AG09309 (cell line): ENCODE results near the gene ELL.

ENCODE experiments used
- DNase-seq: peaks from one replicate; pipeline ENCODE4 v3.0.0-alpha.2; 2010; ENCODE audit warnings: low read depth
- H3K4me3 ChIP-seq: 2 replicates; pipeline ENCODE4 v1.5.1; 2011; ENCODE audit warnings: mild to moderate bottlenecking, low read depth, low read length, moderate library complexity; ENCODE audit not compliant: control insufficient read depth
- TF ChIP-seq, protein P1 (sequence below): IDR thresholded peaks from 2 replicates; pipeline ENCODE4 v1.5.1; 2011; ENCODE audit warnings: mild to moderate bottlenecking, low read depth, low read length, inconsistent platforms; ENCODE audit not compliant: insufficient read depth, control insufficient read depth; ENCODE audit errors: missing control alignments

Gene ELL

DNA sequence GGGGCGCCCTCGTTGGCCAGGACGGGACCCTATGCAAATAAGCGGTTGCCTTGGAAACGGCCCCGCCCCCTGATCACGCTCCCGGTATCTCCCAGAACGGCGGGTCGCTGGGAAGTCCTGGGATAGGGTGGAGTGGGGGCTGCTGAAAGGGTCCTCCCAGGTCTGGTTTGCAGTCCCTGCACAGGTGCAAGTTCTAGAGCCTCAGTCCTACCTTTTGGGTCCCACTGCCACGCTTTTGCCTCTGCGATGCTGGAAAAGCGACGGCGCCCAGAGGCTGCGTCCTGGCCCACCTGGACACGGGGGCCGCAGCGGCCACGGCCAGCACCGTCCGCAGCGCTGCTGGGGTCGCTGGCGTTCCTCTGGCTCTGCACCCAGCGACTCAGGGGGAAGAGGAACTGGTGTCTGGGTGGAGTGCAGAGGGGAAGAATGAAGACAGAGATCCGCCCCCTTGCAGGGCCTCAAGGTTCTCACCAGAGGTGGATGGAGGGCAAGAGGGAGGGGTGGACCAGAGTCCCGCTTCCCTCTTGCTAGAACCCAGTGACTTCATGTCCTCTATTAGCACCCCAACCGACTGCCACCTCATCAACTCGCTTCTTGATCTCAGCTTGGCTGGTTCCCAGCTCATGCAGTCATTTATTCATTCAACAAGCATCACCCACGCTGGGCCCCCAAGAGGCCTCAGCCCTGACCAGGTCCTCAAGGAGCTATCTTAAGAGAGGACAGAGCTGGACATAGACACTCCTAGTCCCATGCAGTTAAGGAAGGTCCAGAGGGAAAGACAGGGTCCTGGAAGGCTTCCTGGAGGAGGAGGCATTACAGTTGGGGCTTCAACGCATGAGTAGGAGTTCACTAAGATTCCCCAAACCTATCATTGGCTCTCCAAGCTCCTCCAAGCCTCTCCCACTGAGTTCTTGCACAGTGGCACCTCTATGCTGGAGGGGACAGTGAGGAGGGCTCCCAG is 124.3 kb downstream of the ELL start, which contains the start of gene LRRC25:
Gene LRRC25 (minus strand): TSS at position 381 of the 961 bp plus-strand sequence. CDS start 659 bp downstream, outside the sequence.
- H3K4me3 ChIP-seq: no peak within 1 kb of the TSS
- TF ChIP-seq, protein P1, sequence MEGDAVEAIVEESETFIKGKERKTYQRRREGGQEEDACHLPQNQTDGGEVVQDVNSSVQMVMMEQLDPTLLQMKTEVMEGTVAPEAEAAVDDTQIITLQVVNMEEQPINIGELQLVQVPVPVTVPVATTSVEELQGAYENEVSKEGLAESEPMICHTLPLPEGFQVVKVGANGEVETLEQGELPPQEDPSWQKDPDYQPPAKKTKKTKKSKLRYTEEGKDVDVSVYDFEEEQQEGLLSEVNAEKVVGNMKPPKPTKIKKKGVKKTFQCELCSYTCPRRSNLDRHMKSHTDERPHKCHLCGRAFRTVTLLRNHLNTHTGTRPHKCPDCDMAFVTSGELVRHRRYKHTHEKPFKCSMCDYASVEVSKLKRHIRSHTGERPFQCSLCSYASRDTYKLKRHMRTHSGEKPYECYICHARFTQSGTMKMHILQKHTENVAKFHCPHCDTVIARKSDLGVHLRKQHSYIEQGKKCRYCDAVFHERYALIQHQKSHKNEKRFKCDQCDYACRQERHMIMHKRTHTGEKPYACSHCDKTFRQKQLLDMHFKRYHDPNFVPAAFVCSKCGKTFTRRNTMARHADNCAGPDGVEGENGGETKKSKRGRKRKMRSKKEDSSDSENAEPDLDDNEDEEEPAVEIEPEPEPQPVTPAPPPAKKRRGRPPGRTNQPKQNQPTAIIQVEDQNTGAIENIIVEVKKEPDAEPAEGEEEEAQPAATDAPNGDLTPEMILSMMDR: no peak
- no peak for DNase-seq

DNA sequence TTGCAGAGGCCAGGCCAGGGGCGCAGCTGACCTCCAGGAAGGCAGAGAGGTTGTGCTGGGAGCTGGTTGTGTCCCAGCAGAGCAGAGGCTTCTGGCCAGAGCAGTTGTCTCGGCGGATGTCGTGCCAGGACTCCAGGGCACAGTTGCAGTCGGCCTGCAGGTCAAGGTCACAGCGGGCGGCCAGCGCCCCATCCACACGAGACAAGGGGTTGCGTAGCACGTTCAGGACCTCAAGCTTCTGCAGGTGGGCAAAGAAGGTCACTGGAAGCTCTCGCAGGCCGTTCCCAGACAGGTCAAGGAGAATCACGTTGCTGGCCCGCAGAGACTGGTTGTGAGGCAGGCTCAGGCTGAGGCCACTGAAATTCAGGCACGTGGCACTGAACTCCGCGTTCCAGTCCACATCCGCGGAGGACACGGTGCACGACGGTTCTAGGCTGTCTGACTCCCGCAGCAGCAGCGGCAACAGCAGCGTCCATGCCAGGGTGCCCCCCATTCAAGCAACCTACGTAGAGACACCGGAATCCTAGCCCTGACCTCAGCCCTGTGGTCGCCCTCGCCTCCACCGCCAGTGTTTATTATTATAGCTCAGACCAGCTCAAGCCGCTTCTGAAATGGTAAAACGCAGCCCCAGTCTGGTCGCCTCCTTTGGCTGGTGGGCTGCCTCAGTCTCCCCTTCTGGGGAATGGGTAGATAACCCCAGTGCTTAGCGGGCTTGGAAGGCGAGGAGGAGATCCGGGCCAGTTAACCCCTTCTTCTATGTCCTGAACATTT is 125.2 kb downstream of the ELL start:
- no peak overlapping the region for H3K4me3 ChIP-seq
- TF ChIP-seq, protein P1: no peak
- no peak for DNase-seq

- no peak overlapping the region for H3K4me3 ChIP-seq
- DNase-seq: no peak
- TF ChIP-seq, protein P1: no peak
These were observed 128.0 kb downstream of the ELL start for GRCh38 chr19:18393836-18394235.

DNA sequence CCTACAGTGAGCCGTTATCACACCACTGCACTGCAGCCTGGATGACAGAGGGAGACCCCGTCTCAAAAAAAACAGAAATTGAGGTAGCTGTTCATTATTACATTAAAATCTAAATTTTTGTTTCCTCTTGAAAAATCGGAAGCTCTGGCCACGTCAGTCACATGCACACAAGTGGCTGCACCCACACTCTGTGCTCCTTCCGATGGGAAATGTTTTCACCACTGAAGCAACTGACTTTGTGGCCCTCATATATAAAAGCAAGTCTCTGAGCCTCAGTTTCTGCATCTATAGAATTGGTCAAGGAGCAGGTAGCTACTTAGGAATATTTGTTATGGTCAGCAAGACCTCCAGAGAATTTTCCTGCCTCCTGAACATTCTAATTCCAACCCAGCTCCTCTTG is 128.9 kb downstream of the ELL start:
- no peak overlapping the region for H3K4me3 ChIP-seq
- TF ChIP-seq, protein P1: no peak
- no peak for DNase-seq
